GM18508 (cell line): ENCODE measurements around the gene CCDC80.

Experiments
- ATAC-seq: cut with Tn5 transposase; IDR thresholded peaks from one replicate; pipeline ENCODE4 v1.9.1; 2021; ENCODE audit warnings: moderate number of reproducible peaks; ENCODE audit not compliant: insufficient read depth, unreplicated experiment

The CCDC80 gene

GRCh38 chr3:112640930-112641801 lies at the start of gene CCDC80:
TSS of gene CCDC80 (minus strand) at chr3:112641143. CDS start at chr3:112639905, 1,238 bp downstream.
- no peak for ATAC-seq

GRCh38 chr3:112689989-112690388 lies 49.0 kb upstream of the CCDC80 start:
- ATAC-seq = no peak

GRCh38 chr3:112689385-112689784 lies 48.4 kb upstream of the CCDC80 start:
- no peak for ATAC-seq

GRCh38 chr3:112688819-112689218 lies 47.9 kb upstream of the CCDC80 start:
- ATAC-seq = no peak

- ATAC-seq = no peak
Observed at GRCh38 chr3:112688085-112688769, 47.3 kb upstream of the CCDC80 start.

- ATAC-seq = no peak
Observed at GRCh38 chr3:112687616-112688015, 46.7 kb upstream of the CCDC80 start.

GRCh38 chr3:112687211-112687610 lies 46.3 kb upstream of the CCDC80 start:
- ATAC-seq = no peak

GRCh38 chr3:112685956-112686799 lies 45.2 kb upstream of the CCDC80 start:
- no peak for ATAC-seq

- ATAC-seq = no peak
Observed at GRCh38 chr3:112685420-112685819, 44.5 kb upstream of the CCDC80 start.

GRCh38 chr3:112682361-112682760 lies 41.4 kb upstream of the CCDC80 start:
- ATAC-seq = no peak

- ATAC-seq = no peak
Observed at GRCh38 chr3:112681822-112682325, 40.9 kb upstream of the CCDC80 start.

GRCh38 chr3:112676659-112677234 lies 35.8 kb upstream of the CCDC80 start:
- ATAC-seq = peak; percentile 99

- no peak for ATAC-seq
Observed at GRCh38 chr3:112675943-112676535, 35.1 kb upstream of the CCDC80 start.

GRCh38 chr3:112675349-112675748 lies 34.4 kb upstream of the CCDC80 start:
- no peak for ATAC-seq

- ATAC-seq = no peak
Observed at GRCh38 chr3:112672716-112673541, 32.0 kb upstream of the CCDC80 start.

- no peak for ATAC-seq
Observed at GRCh38 chr3:112671930-112672715, 31.2 kb upstream of the CCDC80 start.

GRCh38 chr3:112670824-112671223 lies 29.9 kb upstream of the CCDC80 start:
- no peak for ATAC-seq

- ATAC-seq = no peak
Observed at GRCh38 chr3:112667599-112667998, 26.7 kb upstream of the CCDC80 start.
